HG02763 (cell line): ENCODE data around the gene SFXN3.
"Not testable (repeated sequence)": the region's sequence is repeated elsewhere in the genome, so short reads cannot be mapped to it uniquely, and the experiment has no call there.

Source experiments
- ATAC-seq: cut with Tn5 transposase; IDR thresholded peaks from one replicate; pipeline ENCODE4 v1.9.1; 2021; ENCODE audit warnings: mild to moderate bottlenecking, moderate library complexity; ENCODE audit not compliant: unreplicated experiment

Gene SFXN3

GRCh38 chr10:101034404-101034803 lies 3.4 kb downstream of the SFXN3 start:
- not testable (repeated sequence) for ATAC-seq

- no peak for ATAC-seq
These were observed 4.3 kb downstream of the SFXN3 start for GRCh38 chr10:101035314-101035713.

- ATAC-seq = no peak
These were observed 5.1 kb downstream of the SFXN3 start for GRCh38 chr10:101035916-101036702.

GRCh38 chr10:101036726-101037125 lies 5.7 kb downstream of the SFXN3 start:
- no peak for ATAC-seq

- no peak for ATAC-seq
These were observed 7.5 kb downstream of the SFXN3 start for GRCh38 chr10:101038484-101038883.

GRCh38 chr10:101040061-101040460 lies 9.0 kb downstream of the SFXN3 start:
- ATAC-seq = no peak

GRCh38 chr10:101040851-101041250 lies 9.8 kb downstream of the SFXN3 start:
- ATAC-seq = no peak

- ATAC-seq = peak; percentile 61
These were observed 10.3 kb downstream of the SFXN3 start for GRCh38 chr10:101041252-101041761.

- no peak for ATAC-seq
These were observed 11.1 kb downstream of the SFXN3 start for GRCh38 chr10:101042118-101042517.

GRCh38 chr10:101042667-101043362 lies 11.8 kb downstream of the SFXN3 start:
- ATAC-seq = peak; percentile 93

- no peak for ATAC-seq
These were observed 12.3 kb downstream of the SFXN3 start for GRCh38 chr10:101043363-101043707.

GRCh38 chr10:101044117-101044516 lies 13.1 kb downstream of the SFXN3 start:
- ATAC-seq = no peak

- no peak for ATAC-seq
These were observed 15.6 kb downstream of the SFXN3 start for GRCh38 chr10:101046332-101047238.

- ATAC-seq = no peak
These were observed 16.2 kb downstream of the SFXN3 start for GRCh38 chr10:101047268-101047667.

- no peak for ATAC-seq
These were observed 17.2 kb downstream of the SFXN3 start for GRCh38 chr10:101047961-101048892.

- ATAC-seq = peak; percentile 66
These were observed 19.4 kb downstream of the SFXN3 start for GRCh38 chr10:101050208-101051069.

- no peak for ATAC-seq
These were observed 21.3 kb downstream of the SFXN3 start for GRCh38 chr10:101052285-101052684.

- no peak for ATAC-seq
These were observed 22.5 kb downstream of the SFXN3 start for GRCh38 chr10:101053516-101053915.

GRCh38 chr10:101054351-101054750 lies 23.3 kb downstream of the SFXN3 start:
- ATAC-seq = no peak
